ENCODE results near the gene ACSL3.
"Not testable (repeated sequence)": the region's sequence is repeated elsewhere in the genome, so short reads cannot be mapped to it uniquely, and the experiment has no call there.

ACSL3 gene

GRCh38 chr2:222840060-222840802, 20.6 kb upstream of the ACSL3 start:
- ChIA-PET CTCF (interaction anchor here (0.7 kb wide), 1 partner anchor 85 kb away, joined by 3 read pairs; no protein-coding TSS in a partner anchor), POLR2A (no interaction called here)
- Histone ChIP-seq H3K36me3 (ENCODE audit: control insufficient read depth in 4 of 4, insufficient read depth in 4 of 4, low read length in 3 of 4) (no peaks in the 10 kb centered on the region), H3K4me3 (ENCODE audit: control insufficient read depth in 1 of 7, extremely low read depth in 1 of 7, insufficient read depth in 4 of 7, low read depth in 2 of 7, low read length in 6 of 7) (no peak overlapping the region), H3K9me3 (ENCODE audit: control extremely low read depth in 1 of 5, control insufficient read depth in 4 of 5, insufficient read depth in 2 of 5, low read depth in 1 of 5, low read length in 4 of 5) (no peaks in the 10 kb centered on the region), H3K27me3 (replicated peaks in 2 of 5; ENCODE audit: control insufficient read depth in 4 of 5, insufficient read depth in 5 of 5, low read length in 4 of 5) (no peaks in the 10 kb centered on the region), H3K4me1 (ENCODE audit: control extremely low read depth in 1 of 4, control insufficient read depth in 4 of 4, insufficient read depth in 4 of 4, low read length in 3 of 4) (peaks cover 0 to 11% (median 9%) of the 10 kb centered on the region in 4 experiments), H3K27ac (ENCODE audit: insufficient read depth in 1 of 2, low read depth in 1 of 2, low read length in 2 of 2, poor library complexity in 1 of 2, severe bottlenecking in 2 of 2) (no peak overlapping the region)
- no CpG with 5 or more reads among the region's 3 CpGs for whole genome bisulfite sequencing (ENCODE audit: insufficient coverage)
- DNase-seq = no peak

- POLR2A ChIA-PET = no interaction called here
- Histone ChIP-seq H3K4me1 (ENCODE audit: control extremely low read depth in 1 of 4, control insufficient read depth in 4 of 4, insufficient read depth in 4 of 4, low read length in 3 of 4) (peaks cover 0 to 11% (median 9%) of the 10 kb centered on the region in 4 experiments), H3K9me3 (ENCODE audit: control extremely low read depth in 1 of 5, control insufficient read depth in 4 of 5, insufficient read depth in 2 of 5, low read depth in 1 of 5, low read length in 4 of 5) (no peaks in the 10 kb centered on the region), H3K36me3 (ENCODE audit: control insufficient read depth in 4 of 4, insufficient read depth in 4 of 4, low read length in 3 of 4) (no peaks in the 10 kb centered on the region), H3K27me3 (replicated peaks in 2 of 5; ENCODE audit: control insufficient read depth in 4 of 5, insufficient read depth in 5 of 5, low read length in 4 of 5) (no peaks in the 10 kb centered on the region), H3K27ac (ENCODE audit: insufficient read depth in 1 of 2, low read depth in 1 of 2, low read length in 2 of 2, poor library complexity in 1 of 2, severe bottlenecking in 2 of 2) (no peak overlapping the region), H3K4me3 (ENCODE audit: control insufficient read depth in 1 of 7, extremely low read depth in 1 of 7, insufficient read depth in 4 of 7, low read depth in 2 of 7, low read length in 6 of 7) (peak overlapping the region in 1 of 7 experiments; percentile 27)
- peak in 1 of 3 donors; percentile 9 for DNase-seq
- 90% methylated on average over 2 of the region's 3 CpGs for WGBS (ENCODE audit: insufficient coverage)
- CTCF ChIA-PET = interaction anchor here (1.7 kb wide), 1 partner anchor 19 kb away, joined by 5 read pairs; no protein-coding TSS in a partner anchor
These were observed 18.2 kb upstream of the ACSL3 start for GRCh38 chr2:222842491-222843174.

- H3K36me3 ChIP-seq (ENCODE audit: control insufficient read depth in 4 of 4, insufficient read depth in 4 of 4, low read length in 3 of 4) = no peaks in the 10 kb centered on the region
- CTCF ChIA-PET = no interaction called here
- 93% methylated on average over 5 of the region's 6 CpGs for WGBS (ENCODE audit: insufficient coverage)
- POLR2A ChIA-PET = no interaction called here
- peaks cover 0 to 11% (median 9%) of the 10 kb centered on the region in 4 experiments for H3K4me1 ChIP-seq (ENCODE audit: control extremely low read depth in 1 of 4, control insufficient read depth in 4 of 4, insufficient read depth in 4 of 4, low read length in 3 of 4)
- DNase-seq = peak in 2 of 3 donors; percentile 29 to 42
- H3K4me3 ChIP-seq (ENCODE audit: control insufficient read depth in 1 of 7, extremely low read depth in 1 of 7, insufficient read depth in 4 of 7, low read depth in 2 of 7, low read length in 6 of 7) = no peak overlapping the region
- H3K27ac ChIP-seq (ENCODE audit: insufficient read depth in 1 of 2, low read depth in 1 of 2, low read length in 2 of 2, poor library complexity in 1 of 2, severe bottlenecking in 2 of 2) = no peak overlapping the region
- no peaks in the 10 kb centered on the region for H3K27me3 ChIP-seq (replicated peaks in 2 of 5; ENCODE audit: control insufficient read depth in 4 of 5, insufficient read depth in 5 of 5, low read length in 4 of 5)
- H3K9me3 ChIP-seq (ENCODE audit: control extremely low read depth in 1 of 5, control insufficient read depth in 4 of 5, insufficient read depth in 2 of 5, low read depth in 1 of 5, low read length in 4 of 5) = no peaks in the 10 kb centered on the region
These were observed 16.5 kb upstream of the ACSL3 start for GRCh38 chr2:222844323-222844722.

DNA sequence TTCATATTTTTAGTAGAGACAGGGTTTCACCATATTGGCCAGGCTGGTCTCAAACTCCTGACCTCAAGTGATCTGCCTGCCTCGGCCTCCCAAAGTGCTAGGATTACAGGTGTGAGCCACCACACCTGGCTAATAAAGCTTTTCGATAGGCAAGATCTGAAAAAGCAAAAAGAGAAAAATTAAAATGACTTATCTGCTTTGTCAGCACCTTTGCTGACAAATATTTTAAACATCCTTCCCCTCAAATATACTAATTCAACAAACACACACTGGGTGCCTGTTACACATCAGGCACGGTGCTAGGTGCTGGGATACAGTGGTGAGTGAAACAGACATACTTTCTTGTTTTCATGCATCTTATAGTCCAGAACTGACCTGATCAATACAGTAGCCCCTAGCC, 15.5 kb upstream of the ACSL3 start:
- H3K27me3 ChIP-seq (replicated peaks in 2 of 5; ENCODE audit: control insufficient read depth in 4 of 5, insufficient read depth in 5 of 5, low read length in 4 of 5); POLR2A ChIA-PET; H3K9me3 ChIP-seq (ENCODE audit: control extremely low read depth in 1 of 5, control insufficient read depth in 4 of 5, insufficient read depth in 2 of 5, low read depth in 1 of 5, low read length in 4 of 5); DNase-seq; H3K27ac ChIP-seq (ENCODE audit: insufficient read depth in 1 of 2, low read depth in 1 of 2, low read length in 2 of 2, poor library complexity in 1 of 2, severe bottlenecking in 2 of 2); CTCF ChIA-PET; H3K36me3 ChIP-seq (ENCODE audit: control insufficient read depth in 4 of 4, insufficient read depth in 4 of 4, low read length in 3 of 4); H3K4me3 ChIP-seq (ENCODE audit: control insufficient read depth in 1 of 7, extremely low read depth in 1 of 7, insufficient read depth in 4 of 7, low read depth in 2 of 7, low read length in 6 of 7): not testable (repeated sequence)
- peaks cover 0 to 11% (median 9%) of the 10 kb centered on the region in 4 experiments for H3K4me1 ChIP-seq (ENCODE audit: control extremely low read depth in 1 of 4, control insufficient read depth in 4 of 4, insufficient read depth in 4 of 4, low read length in 3 of 4)
- WGBS (ENCODE audit: insufficient coverage) = 100% methylated on average over 2 of the region's 3 CpGs

GRCh38 chr2:222846003-222846402, 14.8 kb upstream of the ACSL3 start:
- 90% methylated on average over 2 of the region's 4 CpGs for WGBS (ENCODE audit: insufficient coverage)
- peaks cover 0 to 11% (median 9%) of the 10 kb centered on the region in 4 experiments for H3K4me1 ChIP-seq (ENCODE audit: control extremely low read depth in 1 of 4, control insufficient read depth in 4 of 4, insufficient read depth in 4 of 4, low read length in 3 of 4)
- POLR2A ChIA-PET = no interaction called here

DNA sequence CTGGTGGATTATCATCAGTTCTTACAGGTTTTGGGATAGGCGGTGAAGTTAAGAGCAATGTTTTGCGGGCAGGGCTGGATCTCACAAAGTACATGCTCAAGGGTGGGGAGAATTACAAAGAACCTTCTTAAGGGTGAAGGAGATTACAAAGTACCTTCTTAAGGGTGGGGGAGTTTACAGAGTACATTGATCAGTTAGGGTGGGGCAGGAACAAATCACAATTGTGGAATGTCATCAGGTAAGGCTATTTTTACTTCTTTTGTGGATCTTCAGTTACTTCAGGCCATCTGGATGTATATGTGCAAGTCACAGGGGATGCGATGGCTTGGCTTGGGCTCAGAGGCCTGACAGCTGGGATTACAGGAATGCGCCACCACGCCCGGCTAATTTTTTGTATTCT, 12.8 kb upstream of the ACSL3 start:
- POLR2A ChIA-PET; CTCF ChIA-PET; H3K27me3 ChIP-seq (replicated peaks in 2 of 5; ENCODE audit: control insufficient read depth in 4 of 5, insufficient read depth in 5 of 5, low read length in 4 of 5); DNase-seq; H3K9me3 ChIP-seq (ENCODE audit: control extremely low read depth in 1 of 5, control insufficient read depth in 4 of 5, insufficient read depth in 2 of 5, low read depth in 1 of 5, low read length in 4 of 5); H3K4me1 ChIP-seq (ENCODE audit: control extremely low read depth in 1 of 4, control insufficient read depth in 4 of 4, insufficient read depth in 4 of 4, low read length in 3 of 4); H3K36me3 ChIP-seq (ENCODE audit: control insufficient read depth in 4 of 4, insufficient read depth in 4 of 4, low read length in 3 of 4); H3K4me3 ChIP-seq (ENCODE audit: control insufficient read depth in 1 of 7, extremely low read depth in 1 of 7, insufficient read depth in 4 of 7, low read depth in 2 of 7, low read length in 6 of 7); H3K27ac ChIP-seq (ENCODE audit: insufficient read depth in 1 of 2, low read depth in 1 of 2, low read length in 2 of 2, poor library complexity in 1 of 2, severe bottlenecking in 2 of 2): not testable (repeated sequence)
- WGBS (ENCODE audit: insufficient coverage) = 98% methylated on average over 6 of the region's 6 CpGs

More at GRCh38 chr2:222846003-222846402, 14.8 kb upstream of the ACSL3 start:
- no peaks in the 10 kb centered on the region for H3K9me3 ChIP-seq (ENCODE audit: control extremely low read depth in 1 of 5, control insufficient read depth in 4 of 5, insufficient read depth in 2 of 5, low read depth in 1 of 5, low read length in 4 of 5)
- no peaks in the 10 kb centered on the region for H3K27me3 ChIP-seq (replicated peaks in 2 of 5; ENCODE audit: control insufficient read depth in 4 of 5, insufficient read depth in 5 of 5, low read length in 4 of 5)
- DNase-seq = no peak
- H3K4me3 ChIP-seq (ENCODE audit: control insufficient read depth in 1 of 7, extremely low read depth in 1 of 7, insufficient read depth in 4 of 7, low read depth in 2 of 7, low read length in 6 of 7) = no peak overlapping the region
- no peaks in the 10 kb centered on the region for H3K36me3 ChIP-seq (ENCODE audit: control insufficient read depth in 4 of 4, insufficient read depth in 4 of 4, low read length in 3 of 4)
- CTCF ChIA-PET = interaction anchor here (0.8 kb wide), 1 partner anchor 10 kb away, joined by 3 read pairs; no protein-coding TSS in a partner anchor
- no peak overlapping the region for H3K27ac ChIP-seq (ENCODE audit: insufficient read depth in 1 of 2, low read depth in 1 of 2, low read length in 2 of 2, poor library complexity in 1 of 2, severe bottlenecking in 2 of 2)

DNA sequence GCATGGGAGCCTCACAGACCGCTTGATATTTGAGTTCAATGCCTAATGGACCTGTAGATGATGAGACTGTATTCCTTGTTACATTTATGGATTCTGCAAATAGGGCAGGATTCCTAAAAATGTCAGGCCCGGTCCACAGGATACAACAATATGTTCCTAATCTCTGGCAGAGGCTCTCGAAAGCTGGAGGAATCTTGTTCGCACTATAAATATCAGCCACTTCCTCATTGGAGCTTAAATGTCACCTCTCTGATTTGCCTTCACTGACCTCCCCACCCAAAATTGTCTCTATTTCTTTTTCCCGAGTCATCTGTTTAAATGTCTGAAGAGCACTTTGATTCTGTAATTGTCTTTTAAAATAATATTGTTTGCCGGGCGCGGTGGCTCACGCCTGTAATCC, 12.0 kb upstream of the ACSL3 start:
- H3K27ac ChIP-seq (ENCODE audit: insufficient read depth in 1 of 2, low read depth in 1 of 2, low read length in 2 of 2, poor library complexity in 1 of 2, severe bottlenecking in 2 of 2) = no peak overlapping the region
- H3K4me3 ChIP-seq (ENCODE audit: control insufficient read depth in 1 of 7, extremely low read depth in 1 of 7, insufficient read depth in 4 of 7, low read depth in 2 of 7, low read length in 6 of 7) = no peak overlapping the region
- H3K27me3 ChIP-seq (replicated peaks in 2 of 5; ENCODE audit: control insufficient read depth in 4 of 5, insufficient read depth in 5 of 5, low read length in 4 of 5) = no peaks in the 10 kb centered on the region
- WGBS (ENCODE audit: insufficient coverage) = 100% methylated on average over 3 of the region's 9 CpGs
- ChIA-PET CTCF (interaction anchor here (0.9 kb wide), 1 partner anchor 9 kb away, joined by 3 read pairs; no protein-coding TSS in a partner anchor), POLR2A (no interaction called here)
- no peaks in the 10 kb centered on the region for H3K36me3 ChIP-seq (ENCODE audit: control insufficient read depth in 4 of 4, insufficient read depth in 4 of 4, low read length in 3 of 4)
- DNase-seq = no peak
- no peaks in the 10 kb centered on the region for H3K9me3 ChIP-seq (ENCODE audit: control extremely low read depth in 1 of 5, control insufficient read depth in 4 of 5, insufficient read depth in 2 of 5, low read depth in 1 of 5, low read length in 4 of 5)
- no peaks in the 10 kb centered on the region for H3K4me1 ChIP-seq (ENCODE audit: control extremely low read depth in 1 of 4, control insufficient read depth in 4 of 4, insufficient read depth in 4 of 4, low read length in 3 of 4)

Measured in common myeloid progenitor, CD34-positive (primary cell).